Keratinocyte (primary cell): ENCODE results near the gene RAMACL. TPM values are rescaled to one million over a fixed set of nuclear protein-coding genes. Genes with fewer than 3 reads are reported as not detected.

Experiments
- DNase-seq: peaks from one replicate; pipeline ENCODE4 v3.0.0-alpha.2; 2011; ENCODE audit warnings: low read depth, missing footprints, low spot score
- FAIRE-seq: peaks from 2 replicates; lab custom pipeline; 2011; peaks lifted over from hg19 to GRCh38; lab: Jason Lieb, UNC
- H2AFZ ChIP-seq: 2 replicates; pipeline ENCODE4 v1.6.0; 2012; ENCODE audit warnings: low read length, control low read depth, inconsistent platforms; ENCODE audit not compliant: control insufficient read depth
- H3K27ac ChIP-seq: 2 replicates; pipeline ENCODE4 v1.5.1; 2011; ENCODE audit warnings: low read length; ENCODE audit not compliant: control insufficient read depth, insufficient read depth
- H3K27me3 ChIP-seq: 3 replicates; pipeline ENCODE4 v1.6.0; 2011; ENCODE audit warnings: low read length; ENCODE audit not compliant: control insufficient read depth, insufficient read depth; ENCODE audit errors: extremely low read depth
- H3K36me3 ChIP-seq, 2 experiments: 2 replicates in 1 of 2; 3 replicates in 1 of 2; pipeline ENCODE4 v1.5.1; 2011; ENCODE audit warnings: low read length in 2 of 2, mild to moderate bottlenecking in 1 of 2; ENCODE audit not compliant: control insufficient read depth in 2 of 2, insufficient read depth in 2 of 2; ENCODE audit errors: extremely low read depth in 1 of 2
- H3K4me1 ChIP-seq: 3 replicates; pipeline ENCODE4 v1.5.1; 2011; ENCODE audit warnings: low read length; ENCODE audit not compliant: control insufficient read depth, insufficient read depth; ENCODE audit errors: extremely low read depth
- H3K4me2 ChIP-seq: 3 replicates; pipeline ENCODE4 v1.6.0; 2011; ENCODE audit warnings: low read depth, low read length; ENCODE audit not compliant: control insufficient read depth, insufficient read depth; ENCODE audit errors: extremely low read depth
- H3K4me3 ChIP-seq, 3 experiments: fragments of 200-600 bp in 1 of 3; sonication (generic) in 1 of 3; 2 replicates in 2 of 3; 3 replicates in 1 of 3; pipeline ENCODE4 v1.5.1; 2011 to 2016; ENCODE audit warnings: low read length in 3 of 3, mild to moderate bottlenecking in 3 of 3, control low read depth in 2 of 3, inconsistent platforms in 1 of 3, low read depth in 1 of 3, mixed read lengths in 1 of 3, mixed run types in 1 of 3, moderate library complexity in 1 of 3; ENCODE audit not compliant: control insufficient read depth in 2 of 3, insufficient read depth in 2 of 3; ENCODE audit errors: extremely low read depth in 1 of 3
- H3K79me2 ChIP-seq: 2 replicates; pipeline ENCODE4 v1.6.0; 2012; ENCODE audit warnings: low read length; ENCODE audit not compliant: control insufficient read depth, insufficient read depth
- H3K9ac ChIP-seq: 3 replicates; pipeline ENCODE4 v1.6.0; 2011; ENCODE audit warnings: low read length; ENCODE audit not compliant: control insufficient read depth, insufficient read depth; ENCODE audit errors: extremely low read depth
- H3K9me1 ChIP-seq: 3 replicates; pipeline ENCODE4 v1.6.0; 2011; ENCODE audit warnings: low read length; ENCODE audit not compliant: control insufficient read depth, insufficient read depth; ENCODE audit errors: extremely low read depth
- H3K9me3 ChIP-seq: 2 replicates; pipeline ENCODE4 v1.5.1; 2012; ENCODE audit warnings: low read depth, low read length; ENCODE audit not compliant: control insufficient read depth
- H4K20me1 ChIP-seq: 3 replicates; pipeline ENCODE4 v1.6.0; 2011; ENCODE audit warnings: low read length; ENCODE audit not compliant: control insufficient read depth, insufficient read depth; ENCODE audit errors: extremely low read depth
- CTCF ChIP-seq, 3 experiments: IDR thresholded peaks in 1 of 3; conservative IDR thresholded peaks in 1 of 3; optimal IDR thresholded peaks in 1 of 3; 2 replicates in 2 of 3; 3 replicates in 1 of 3; pipeline versions ENCODE3 to v1.5.1; 2011; ENCODE audit warnings: low read length in 3 of 3, mild to moderate bottlenecking in 3 of 3, moderate library complexity in 2 of 3, control low read depth in 1 of 3, inconsistent platforms in 1 of 3; ENCODE audit not compliant: insufficient read depth in 2 of 3; ENCODE audit errors: extremely low read depth in 1 of 3
- EZH2 ChIP-seq: IDR thresholded peaks from one replicate; pipeline ENCODE4 v1.6.1; 2012; ENCODE audit warnings: inconsistent platforms, mild to moderate bottlenecking, low read length, moderate library complexity
- dilution Hi-C: fragments of 300-500 bp; cut with MboI; formaldehyde crosslinking; loops from one replicate; pipeline ENCODE4 v1.7.0; 2020; ENCODE audit warnings: low sequenced_read_pairs; ENCODE audit not compliant: extremely low pct_ligation_motif_present
- polyA plus RNA-seq, 5 experiments: library from polyadenylated mRNA; depleted of rRNA in 3 of 5; stranded (reverse) in 3 of 5; stranded (forward) in 1 of 5; unstranded in 1 of 5; fragments of >200 nt; gene quantifications; 1 replicate in 1 of 5; 2 replicates in 3 of 5; 3 replicates in 1 of 5; pipeline versions ENCODE4 v1.2.1 to v1.2.3, GENCODE V29; 2011 to 2012; ENCODE audit warnings: missing spikeins in 2 of 5, low read depth in 1 of 5, low replicate concordance in 1 of 5

The RAMACL gene
- polyA plus RNA-seq, 1 donor (not counting 4 experiments of a cell fraction or from before 2014, with no cell fraction given): 5.3 TPM

- DNase-seq (no peak), FAIRE-seq (no peak)
- Histone ChIP-seq H3K36me3 (peaks cover 0 to 3% of the 10 kb centered on the region in 2 experiments), H4K20me1 (no peaks in the 10 kb centered on the region), H3K4me1 (no peaks in the 10 kb centered on the region), H3K27ac (no peak overlapping the region), H3K27me3 (peaks cover 3% of the 10 kb centered on the region), H3K9me3 (no peaks in the 10 kb centered on the region), H3K79me2 (peaks cover 2% of the 10 kb centered on the region), H2AFZ (no peak overlapping the region), H3K9ac (no peak overlapping the region), H3K9me1 (no peaks in the 10 kb centered on the region), H3K4me3 (no peak overlapping the region), H3K4me2 (no peak overlapping the region)
- no peak for TF ChIP-seq EZH2
- TF ChIP-seq CTCF (optimal IDR thresholded peaks at IDR 0.05 in 1 of 3, IDR thresholded peaks at IDR 0.05 in 1 of 3, conservative IDR thresholded peaks at IDR 0.05 in 1 of 3; ENCODE audit: extremely low read depth in 1 of 3, insufficient read depth in 2 of 3, low read length in 3 of 3): no peak
- dilution Hi-C loops: no loop called here
These were observed 16.7 kb upstream of the RAMACL start for GRCh38 chr6:166603043-166603690.

- no peak overlapping the region for H2AFZ ChIP-seq
- H3K4me2 ChIP-seq: no peak overlapping the region
- no peaks in the 10 kb centered on the region for H3K9me3 ChIP-seq
- peaks cover 2% of the 10 kb centered on the region for H3K79me2 ChIP-seq
- H4K20me1 ChIP-seq: peaks cover 4% of the 10 kb centered on the region
- H3K9ac ChIP-seq: no peak overlapping the region
- H3K27ac ChIP-seq: no peak overlapping the region
- FAIRE-seq: no peak
- TF ChIP-seq CTCF (optimal IDR thresholded peaks at IDR 0.05 in 1 of 3, IDR thresholded peaks at IDR 0.05 in 1 of 3, conservative IDR thresholded peaks at IDR 0.05 in 1 of 3; ENCODE audit: extremely low read depth in 1 of 3, insufficient read depth in 2 of 3, low read length in 3 of 3) (no peak), EZH2 (no peak)
- no peaks in the 10 kb centered on the region for H3K4me1 ChIP-seq
- H3K4me3 ChIP-seq: no peak overlapping the region
- dilution Hi-C loops: no loop called here
- H3K27me3 ChIP-seq: peaks cover 3% of the 10 kb centered on the region
- DNase-seq: no peak
- no peaks in the 10 kb centered on the region for H3K9me1 ChIP-seq
- H3K36me3 ChIP-seq: peaks cover 0 to 3% of the 10 kb centered on the region in 2 experiments
These were observed 15.5 kb upstream of the RAMACL start for GRCh38 chr6:166601956-166602355.
